Measurements from ENCODE around the gene STAMBPL1.

The STAMBPL1 gene

GRCh38 chr10:88893611-88894010, 13.6 kb downstream of the STAMBPL1 start:
- no peak for DNase-seq (ENCODE audit: low spot score)

GRCh38 chr10:88895250-88895649, 15.2 kb downstream of the STAMBPL1 start:
- no peak for DNase-seq (ENCODE audit: low spot score)

- DNase-seq (ENCODE audit: low spot score): no peak
Observed at GRCh38 chr10:88896372-88896993, 16.4 kb downstream of the STAMBPL1 start.

GRCh38 chr10:88896994-88897853, 17.2 kb downstream of the STAMBPL1 start:
- no peak for DNase-seq (ENCODE audit: low spot score)

GRCh38 chr10:88898727-88899126, 18.7 kb downstream of the STAMBPL1 start:
- DNase-seq (ENCODE audit: low spot score): no peak

- no peak for DNase-seq (ENCODE audit: low spot score)
Observed at GRCh38 chr10:88899886-88900285, 19.8 kb downstream of the STAMBPL1 start.

- DNase-seq (ENCODE audit: low spot score): no peak
Observed at GRCh38 chr10:88901206-88901983, 21.4 kb downstream of the STAMBPL1 start.

- DNase-seq (ENCODE audit: low spot score): no peak
Observed at GRCh38 chr10:88901984-88902789, 22.1 kb downstream of the STAMBPL1 start.

GRCh38 chr10:88903715-88904114, 23.7 kb downstream of the STAMBPL1 start:
- DNase-seq (ENCODE audit: low spot score): no peak

- DNase-seq (ENCODE audit: low spot score): no peak
Observed at GRCh38 chr10:88906921-88907320, 26.9 kb downstream of the STAMBPL1 start.

- DNase-seq (ENCODE audit: low spot score): no peak
Observed at GRCh38 chr10:88908194-88908593, 28.1 kb downstream of the STAMBPL1 start.

- DNase-seq (ENCODE audit: low spot score): no peak
Observed at GRCh38 chr10:88911116-88911515, 31.1 kb downstream of the STAMBPL1 start.

GRCh38 chr10:88911851-88912250, 31.8 kb downstream of the STAMBPL1 start:
- DNase-seq (ENCODE audit: low spot score): no peak

- no peak for DNase-seq (ENCODE audit: low spot score)
Observed at GRCh38 chr10:88913127-88913526, 33.1 kb downstream of the STAMBPL1 start.

GRCh38 chr10:88913788-88914187, 33.7 kb downstream of the STAMBPL1 start:
- no peak for DNase-seq (ENCODE audit: low spot score)

GRCh38 chr10:88915781-88916180, 35.7 kb downstream of the STAMBPL1 start:
- no peak for DNase-seq (ENCODE audit: low spot score)

- no peak for DNase-seq (ENCODE audit: low spot score)
Observed at GRCh38 chr10:88916231-88916630, 36.2 kb downstream of the STAMBPL1 start.

- no peak for DNase-seq (ENCODE audit: low spot score)
Observed at GRCh38 chr10:88916986-88917385, 36.9 kb downstream of the STAMBPL1 start.

- no peak for DNase-seq (ENCODE audit: low spot score)
Observed at GRCh38 chr10:88918191-88918905, 38.3 kb downstream of the STAMBPL1 start.

GRCh38 chr10:88919041-88919440, 39.0 kb downstream of the STAMBPL1 start:
- no peak for DNase-seq (ENCODE audit: low spot score)

- DNase-seq (ENCODE audit: low spot score): no peak
Observed at GRCh38 chr10:88920198-88920597, 40.2 kb downstream of the STAMBPL1 start.

Measured in CD4-positive, alpha-beta T cell treated with Interleukin-6 at 100 ng/mL for 8 hours (primary cell).